AG09319 (cell line): ENCODE measurements around the gene KDM6A.

Source experiments
- DNase-seq: peaks from one replicate; pipeline ENCODE4 v3.0.0-alpha.2; 2010; ENCODE audit warnings: low read depth; ENCODE audit errors: extremely low read depth
- CTCF ChIP-seq: IDR thresholded peaks from 2 replicates; pipeline ENCODE4 v1.5.1; 2011; ENCODE audit warnings: low read depth, mild to moderate bottlenecking, inconsistent platforms, low read length, moderate library complexity

Gene KDM6A

GRCh38 chrX:44970709-44971108, 97.7 kb downstream of the KDM6A start:
- DNase-seq = no peak
- no peak for TF ChIP-seq CTCF

GRCh38 chrX:44971674-44972073, 98.7 kb downstream of the KDM6A start:
- TF ChIP-seq CTCF = no peak
- no peak for DNase-seq

- no peak for TF ChIP-seq CTCF
- DNase-seq = no peak
Observed at GRCh38 chrX:44972132-44972531, 99.1 kb downstream of the KDM6A start.

- no peak for DNase-seq
- TF ChIP-seq CTCF = no peak
Observed at GRCh38 chrX:44973420-44973932, 100.5 kb downstream of the KDM6A start.

- no peak for DNase-seq
- no peak for TF ChIP-seq CTCF
Observed at GRCh38 chrX:44974451-44974850, 101.5 kb downstream of the KDM6A start.

- DNase-seq = no peak
- TF ChIP-seq CTCF = no peak
Observed at GRCh38 chrX:44975666-44976263, 102.8 kb downstream of the KDM6A start.

GRCh38 chrX:44978976-44979375, 106.0 kb downstream of the KDM6A start:
- no peak for TF ChIP-seq CTCF
- no peak for DNase-seq
